Endodermal cell (in vitro differentiated cells): ENCODE results near the gene DDR2. TPM values are rescaled to one million over a fixed set of nuclear protein-coding genes. Genes with fewer than 3 reads are reported as not detected.

Source experiments
- DNase-seq: peaks from one replicate; pipeline ENCODE4 v3.0.0-alpha.2; 2017
- H3K27ac ChIP-seq: 2 replicates; pipeline ENCODE4 v1.5.1; 2013; ENCODE audit warnings: mild to moderate bottlenecking, low read depth, low read length, moderate library complexity
- H3K27me3 ChIP-seq: 2 replicates; pipeline ENCODE4 v1.6.1; 2013; ENCODE audit warnings: mild to moderate bottlenecking, low read length, moderate library complexity; ENCODE audit not compliant: insufficient read depth, control insufficient read depth, poor library complexity, severe bottlenecking
- H3K36me3 ChIP-seq: 2 replicates; pipeline ENCODE4 v1.7.0; 2013; ENCODE audit warnings: mild to moderate bottlenecking, low read length, moderate library complexity; ENCODE audit not compliant: control insufficient read depth, insufficient read depth
- H3K4me1 ChIP-seq: one replicate; pipeline ENCODE4 v1.7.0; 2013; ENCODE audit warnings: low read length; ENCODE audit not compliant: control insufficient read depth, insufficient read depth
- H3K4me3 ChIP-seq: 2 replicates; pipeline ENCODE4 v1.5.1; 2013; ENCODE audit warnings: mild to moderate bottlenecking, low read length, moderate library complexity
- H3K9ac ChIP-seq: 2 replicates; pipeline ENCODE4 v1.6.1; 2013; ENCODE audit warnings: mild to moderate bottlenecking, low read length, moderate library complexity; ENCODE audit not compliant: poor library complexity, severe bottlenecking; ENCODE audit errors: extremely low read depth
- H3K9me3 ChIP-seq: 2 replicates; pipeline ENCODE4 v1.6.1; 2013; ENCODE audit warnings: mild to moderate bottlenecking, low read length, moderate library complexity; ENCODE audit not compliant: control insufficient read depth
- H3K27ac Mint-ChIP-seq: 2 replicates; pipeline ENCODE4 v1.8.0; 2020; ENCODE audit warnings: mixed read lengths
- H3K27me3 Mint-ChIP-seq: 2 replicates; pipeline ENCODE4 v1.8.0; 2021; ENCODE audit warnings: mild to moderate bottlenecking, mixed read lengths; ENCODE audit not compliant: insufficient read depth
- H3K36me3 Mint-ChIP-seq: 2 replicates; pipeline ENCODE4 v1.8.0; 2020; ENCODE audit warnings: low read depth, mixed read lengths
- H3K4me1 Mint-ChIP-seq: 2 replicates; pipeline ENCODE4 v1.8.0; 2020; ENCODE audit warnings: mixed read lengths
- H3K4me3 Mint-ChIP-seq: 2 replicates; pipeline ENCODE4 v1.8.0; 2020; ENCODE audit warnings: mild to moderate bottlenecking, moderate library complexity, mixed read lengths
- H3K9me3 Mint-ChIP-seq: 2 replicates; pipeline ENCODE4 v1.8.0; 2020; ENCODE audit warnings: mild to moderate bottlenecking, mixed read lengths
- CTCF ChIP-seq: fragments of 200-600 bp; sonication (generic); conservative IDR thresholded peaks from 2 replicates; pipeline ENCODE4 v1.5.0; 2021; ENCODE audit warnings: antibody characterized with exemption, mild to moderate bottlenecking
- WGBS, 2 experiments: methylation state at CpG; one replicate each; pipeline versions ENCODE4 v1.1.5 to v1.1.7; 2013; ENCODE audit warnings: missing lambda C conversion rate in 2 of 2, mixed read lengths in 1 of 2; ENCODE audit not compliant: insufficient coverage in 1 of 2, insufficient read length in 1 of 2; 5-methylcytosine and 5-hydroxymethylcytosine counted together
- total RNA-seq, 2 donors: library from RNA; stranded (reverse); fragmentation: NEBNext Ultra II Directional in 1 of 2; extraction: Animal tissue kit (Norgen Biotek cat#: 25700) in 1 of 2; gene quantifications; 2 replicates in 1 of 2; 3 replicates in 1 of 2; pipeline ENCODE4 v1.2.1, GENCODE V29; 2021

Gene DDR2
- total RNA-seq, 2 donors from 2014 or later = 0.26 to 0.55 TPM

GRCh38 chr1:162679298-162679697 lies 47.0 kb downstream of the DDR2 start:
- H3K27me3 ChIP-seq = no peaks in the 10 kb centered on the region
- no peak for TF ChIP-seq CTCF
- no peaks in the 10 kb centered on the region for H3K9me3 Mint-ChIP-seq
- no peaks in the 10 kb centered on the region for H3K9me3 ChIP-seq
- no peak overlapping the region for H3K9ac ChIP-seq
- no peak overlapping the region for H3K27ac Mint-ChIP-seq
- no peak overlapping the region for H3K4me3 ChIP-seq
- no peaks in the 10 kb centered on the region for H3K36me3 Mint-ChIP-seq
- no peaks in the 10 kb centered on the region for H3K36me3 ChIP-seq
- no peak overlapping the region for H3K27ac ChIP-seq
- H3K27me3 Mint-ChIP-seq = no peaks in the 10 kb centered on the region
- no peak for DNase-seq
- H3K4me1 ChIP-seq = no peaks in the 10 kb centered on the region
- WGBS, 2 experiments = 0% methylated on average over 1 of the region's 1 CpG
- no peak overlapping the region for H3K4me3 Mint-ChIP-seq
- no peaks in the 10 kb centered on the region for H3K4me1 Mint-ChIP-seq

- Histone ChIP-seq H3K4me1 (no peaks in the 10 kb centered on the region), H3K9me3 (no peaks in the 10 kb centered on the region), H3K36me3 (no peaks in the 10 kb centered on the region), H3K27ac (no peak overlapping the region), H3K27me3 (no peaks in the 10 kb centered on the region), H3K4me3 (no peak overlapping the region), H3K9ac (no peak overlapping the region)
- H3K4me3 Mint-ChIP-seq = no peak overlapping the region
- H3K27me3 Mint-ChIP-seq = no peaks in the 10 kb centered on the region
- H3K4me1 Mint-ChIP-seq = no peaks in the 10 kb centered on the region
- no peak for TF ChIP-seq CTCF
- no peaks in the 10 kb centered on the region for H3K9me3 Mint-ChIP-seq
- no peak for DNase-seq
- WGBS, 2 experiments = 84% methylated on average over 5 of the region's 5 CpGs
- H3K36me3 Mint-ChIP-seq = no peaks in the 10 kb centered on the region
- H3K27ac Mint-ChIP-seq = no peak overlapping the region
These were observed 48.3 kb downstream of the DDR2 start for GRCh38 chr1:162680419-162681121.

GRCh38 chr1:162681122-162681436 lies 48.8 kb downstream of the DDR2 start:
- no peaks in the 10 kb centered on the region for H3K9me3 ChIP-seq
- no peaks in the 10 kb centered on the region for H3K36me3 ChIP-seq
- no peaks in the 10 kb centered on the region for H3K4me1 Mint-ChIP-seq
- H3K9me3 Mint-ChIP-seq = no peaks in the 10 kb centered on the region
- WGBS, 2 experiments = 89 to 100% methylated on average over 2 of the region's 2 CpGs
- no peak overlapping the region for H3K9ac ChIP-seq
- H3K27me3 ChIP-seq = no peaks in the 10 kb centered on the region
- no peak overlapping the region for H3K4me3 Mint-ChIP-seq
- no peaks in the 10 kb centered on the region for H3K27me3 Mint-ChIP-seq
- no peak overlapping the region for H3K4me3 ChIP-seq
- DNase-seq = no peak
- no peak for TF ChIP-seq CTCF
- no peak overlapping the region for H3K27ac ChIP-seq
- H3K4me1 ChIP-seq = no peaks in the 10 kb centered on the region
- H3K27ac Mint-ChIP-seq = no peak overlapping the region
- H3K36me3 Mint-ChIP-seq = no peaks in the 10 kb centered on the region
